Lower lobe of right lung (tissue), 2 donors: ENCODE measurements around the gene IL12A. TPM values are rescaled to one million over a fixed set of nuclear protein-coding genes. Genes with fewer than 3 reads are reported as not detected.

Experiments used
- ATAC-seq, 2 donors: fragments of 200-7000 bp; cut with Tn5 transposase; one replicate each; pipeline ENCODE4 v1.9.1; 2020 to 2022; ENCODE audit warnings: mild to moderate bottlenecking in 2 of 2, moderate library complexity in 2 of 2
- DNase-seq: peaks from one replicate; pipeline ENCODE4 v3.0.0-alpha.2; 2020
- H3K27ac ChIP-seq: fragments of 200-600 bp; one replicate; pipeline ENCODE4 v1.8.0; 2022
- H3K27me3 ChIP-seq: fragments of 200-600 bp; one replicate; pipeline ENCODE4 v1.8.0; 2022; ENCODE audit warnings: low read depth
- H3K36me3 ChIP-seq: fragments of 200-600 bp; one replicate; pipeline ENCODE4 v1.8.0; 2022; ENCODE audit warnings: mild to moderate bottlenecking
- H3K4me1 ChIP-seq: fragments of 200-600 bp; one replicate; pipeline ENCODE4 v1.8.0; 2022
- H3K4me3 ChIP-seq: fragments of 200-600 bp; one replicate; pipeline ENCODE4 v1.8.0; 2022; ENCODE audit warnings: mild to moderate bottlenecking
- H3K9me3 ChIP-seq: fragments of 200-600 bp; one replicate; pipeline ENCODE4 v1.8.0; 2022
- CTCF ChIP-seq: fragments of 200-600 bp; IDR thresholded peaks from one replicate; pipeline ENCODE4 v1.8.0; 2022; ENCODE audit warnings: antibody characterized with exemption, mild to moderate bottlenecking
- intact Hi-C: fragments of 100-400 bp; cut with DNase I; formaldehyde crosslinking; loops from one replicate; pipeline ENCODE4 v1.11.0; 2022
- total RNA-seq: library from RNA; stranded (reverse); fragmentation: NEBNext Ultra II Directional; extraction: Animal tissue kit (Norgen Biotek cat#: 25700); gene quantifications from one replicate; pipeline ENCODE4 v1.2.1, GENCODE V29; 2021
- donor health status: DM: no; HTN: yes; CAD: no; lungs with severe emphysema.

The IL12A gene
- total RNA-seq, 1 donor from 2014 or later, result 2.9 TPM

- intact Hi-C loops, result no loop called here
- Histone ChIP-seq H3K27me3 (no peaks in the 10 kb centered on the region), H3K27ac (no peak overlapping the region), H3K36me3 (no peaks in the 10 kb centered on the region), H3K9me3 (no peaks in the 10 kb centered on the region), H3K4me1 (no peaks in the 10 kb centered on the region), H3K4me3 (no peak overlapping the region)
- TF ChIP-seq CTCF, result no peak
- ATAC-seq (no peak), DNase-seq (no peak)
These were observed 6.1 kb upstream of the IL12A start for GRCh38 chr3:159982442-159982974.

GRCh38 chr3:159987291-159987711 lies 1.3 kb upstream of the IL12A start:
- DNase-seq (no peak), ATAC-seq (no peak)
- Histone ChIP-seq H3K9me3 (no peaks in the 10 kb centered on the region), H3K27ac (peak overlapping the region; percentile 4), H3K4me1 (peaks cover 11% of the 10 kb centered on the region), H3K27me3 (no peaks in the 10 kb centered on the region), H3K4me3 (no peak overlapping the region), H3K36me3 (no peaks in the 10 kb centered on the region)
- no peak for TF ChIP-seq CTCF
- intact Hi-C loops, result no loop called here

GRCh38 chr3:159989973-159990846 lies 1.6 kb downstream of the IL12A start:
- H3K4me3 ChIP-seq, result peak overlapping the region; percentile 75
- no peaks in the 10 kb centered on the region for H3K27me3 ChIP-seq
- no peak for ATAC-seq
- H3K4me1 ChIP-seq, result peaks cover 17% of the 10 kb centered on the region
- DNase-seq, result no peak
- TF ChIP-seq CTCF, result no peak
- H3K9me3 ChIP-seq, result no peaks in the 10 kb centered on the region
- no peaks in the 10 kb centered on the region for H3K36me3 ChIP-seq
- H3K27ac ChIP-seq, result no peak overlapping the region
- intact Hi-C loops, result no loop called here

- no peak overlapping the region for H3K4me3 ChIP-seq
- H3K36me3 ChIP-seq, result no peaks in the 10 kb centered on the region
- no peaks in the 10 kb centered on the region for H3K9me3 ChIP-seq
- H3K27ac ChIP-seq, result no peak overlapping the region
- TF ChIP-seq CTCF, result no peak
- intact Hi-C loops, result no loop called here
- DNase-seq (no peak), ATAC-seq (no peak)
- no peaks in the 10 kb centered on the region for H3K27me3 ChIP-seq
- H3K4me1 ChIP-seq, result peaks cover 17% of the 10 kb centered on the region
These were observed 3.0 kb downstream of the IL12A start for GRCh38 chr3:159991591-159991990.

- H3K27me3 ChIP-seq, result no peaks in the 10 kb centered on the region
- intact Hi-C loops, result no loop called here
- H3K4me3 ChIP-seq, result no peak overlapping the region
- ATAC-seq, result no peak
- H3K27ac ChIP-seq, result no peak overlapping the region
- peaks cover 17% of the 10 kb centered on the region for H3K4me1 ChIP-seq
- DNase-seq, result no peak
- TF ChIP-seq CTCF, result no peak
- H3K9me3 ChIP-seq, result no peaks in the 10 kb centered on the region
- H3K36me3 ChIP-seq, result no peaks in the 10 kb centered on the region
These were observed 4.0 kb downstream of the IL12A start for GRCh38 chr3:159992589-159992988.
